ENCODE data around the gene DGUOK. TPM values are rescaled to one million over a fixed set of nuclear protein-coding genes. Genes with fewer than 3 reads are reported as not detected.

DGUOK gene
- total RNA-seq, 1 experiment from 2014 or later: 78.5 TPM

GRCh38 chr2:73992036-73992435, 65.4 kb downstream of the DGUOK start:
- Histone ChIP-seq H3K4me1 (ENCODE audit: control insufficient read depth, insufficient read depth, low read length) (peaks cover 14% of the 10 kb centered on the region), H3K4me3 (ENCODE audit: low read depth in 2 of 2, low read length in 2 of 2) (no peak overlapping the region), H3K27ac (ENCODE audit: low read length) (no peak overlapping the region), H3K36me3 (ENCODE audit: control insufficient read depth, insufficient read depth, low read length) (no peaks in the 10 kb centered on the region), H3K27me3 (ENCODE audit: control insufficient read depth, insufficient read depth, low read length) (no peaks in the 10 kb centered on the region), H3K9me3 (ENCODE audit: control insufficient read depth, insufficient read depth, low read depth, low read length) (no peaks in the 10 kb centered on the region)
- BruUV-seq (replicated peaks): no TSS peak
- CTCF ChIA-PET: no interaction called here
- POLR2A ChIA-PET: no interaction called here
- intact Hi-C loops (cut with micrococcal nuclease; ENCODE audit: unreplicated experiment): no loop called here
- in situ Hi-C loops (cut with HindIII; ENCODE audit: low pct_unique_long_range_greater_than_20kb, low sequenced_read_pairs): no loop called here
- TF ChIP-seq TCF7L2 (IDR thresholded peaks at IDR 0.05; ENCODE audit: low read depth, low read length): no peak
- TF ChIP-seq SIN3A (IDR thresholded peaks at IDR 0.05; ENCODE audit: borderline replicate concordance, insufficient read depth, low read depth, low read length): no peak
- TF ChIP-seq, protein P1, sequence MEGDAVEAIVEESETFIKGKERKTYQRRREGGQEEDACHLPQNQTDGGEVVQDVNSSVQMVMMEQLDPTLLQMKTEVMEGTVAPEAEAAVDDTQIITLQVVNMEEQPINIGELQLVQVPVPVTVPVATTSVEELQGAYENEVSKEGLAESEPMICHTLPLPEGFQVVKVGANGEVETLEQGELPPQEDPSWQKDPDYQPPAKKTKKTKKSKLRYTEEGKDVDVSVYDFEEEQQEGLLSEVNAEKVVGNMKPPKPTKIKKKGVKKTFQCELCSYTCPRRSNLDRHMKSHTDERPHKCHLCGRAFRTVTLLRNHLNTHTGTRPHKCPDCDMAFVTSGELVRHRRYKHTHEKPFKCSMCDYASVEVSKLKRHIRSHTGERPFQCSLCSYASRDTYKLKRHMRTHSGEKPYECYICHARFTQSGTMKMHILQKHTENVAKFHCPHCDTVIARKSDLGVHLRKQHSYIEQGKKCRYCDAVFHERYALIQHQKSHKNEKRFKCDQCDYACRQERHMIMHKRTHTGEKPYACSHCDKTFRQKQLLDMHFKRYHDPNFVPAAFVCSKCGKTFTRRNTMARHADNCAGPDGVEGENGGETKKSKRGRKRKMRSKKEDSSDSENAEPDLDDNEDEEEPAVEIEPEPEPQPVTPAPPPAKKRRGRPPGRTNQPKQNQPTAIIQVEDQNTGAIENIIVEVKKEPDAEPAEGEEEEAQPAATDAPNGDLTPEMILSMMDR (IDR thresholded peaks at IDR 0.05): no peak
- TF ChIP-seq POLR2AphosphoS5 (IDR thresholded peaks at IDR 0.05; ENCODE audit: low read depth, low read length): no peak
- TF ChIP-seq REST (IDR thresholded peaks at IDR 0.05; ENCODE audit: insufficient read depth in 1 of 2, low read depth in 2 of 2, low read length in 1 of 2): no peak
- no peak for ATAC-seq
- no peak for DNase-seq (ENCODE audit: low read depth, low spot score)

- no peak overlapping the region for H3K4me3 ChIP-seq (ENCODE audit: low read depth in 2 of 2, low read length in 2 of 2)
- intact Hi-C loops (cut with micrococcal nuclease; ENCODE audit: unreplicated experiment) (no loop called here), in situ Hi-C loops (cut with HindIII; ENCODE audit: low pct_unique_long_range_greater_than_20kb, low sequenced_read_pairs) (no loop called here)
- no peaks in the 10 kb centered on the region for H3K27me3 ChIP-seq (ENCODE audit: control insufficient read depth, insufficient read depth, low read length)
- no peak overlapping the region for H3K27ac ChIP-seq (ENCODE audit: low read length)
- ChIA-PET CTCF (no interaction called here), POLR2A (no interaction called here)
- TF ChIP-seq, protein P1 (IDR thresholded peaks at IDR 0.05): no peak
- TF ChIP-seq POLR2AphosphoS5 (IDR thresholded peaks at IDR 0.05; ENCODE audit: low read depth, low read length): no peak
- TF ChIP-seq SIN3A (IDR thresholded peaks at IDR 0.05; ENCODE audit: borderline replicate concordance, insufficient read depth, low read depth, low read length): no peak
- H3K4me1 ChIP-seq (ENCODE audit: control insufficient read depth, insufficient read depth, low read length): peaks cover 3% of the 10 kb centered on the region
- no peaks in the 10 kb centered on the region for H3K9me3 ChIP-seq (ENCODE audit: control insufficient read depth, insufficient read depth, low read depth, low read length)
- ATAC-seq (no peak), DNase-seq (ENCODE audit: low read depth, low spot score) (no peak)
- no peaks in the 10 kb centered on the region for H3K36me3 ChIP-seq (ENCODE audit: control insufficient read depth, insufficient read depth, low read length)
- BruUV-seq (replicated peaks): no TSS peak
Measured at GRCh38 chr2:73993376-73993775, 66.7 kb downstream of the DGUOK start.
